Activated CD4-positive, alpha-beta T cell treated with anti-CD3 and anti-CD28 coated beads for 48 hours (primary cell): Measurements from ENCODE around the gene LRG1.

ENCODE experiments used
- DNase-seq: peaks from one replicate; pipeline ENCODE4 v3.0.0-alpha.2; 2020

LRG1 gene

GRCh38 chr19:4524808-4525562 lies 14.9 kb downstream of the LRG1 start:
- DNase-seq, result peak; percentile 85

- peak; percentile 34 for DNase-seq
These were observed 16.3 kb downstream of the LRG1 start for GRCh38 chr19:4523306-4524110.

GRCh38 chr19:4522291-4523002 lies 17.4 kb downstream of the LRG1 start:
- DNase-seq, result no peak

GRCh38 chr19:4521888-4522242 lies 18.0 kb downstream of the LRG1 start:
- no peak for DNase-seq

- no peak for DNase-seq
These were observed 18.5 kb downstream of the LRG1 start for GRCh38 chr19:4521170-4521887.

- no peak for DNase-seq
These were observed 20.1 kb downstream of the LRG1 start for GRCh38 chr19:4519521-4520277.

- no peak for DNase-seq
These were observed 20.7 kb downstream of the LRG1 start for GRCh38 chr19:4519172-4519496.

GRCh38 chr19:4518345-4519171 lies 21.3 kb downstream of the LRG1 start, which contains the start of gene PLIN4:
TSS of gene PLIN4 (minus strand) at chr19:4518486. CDS start at chr19:4518272, 214 bp downstream.
- no peak for DNase-seq

- no peak for DNase-seq
These were observed 22.3 kb downstream of the LRG1 start for GRCh38 chr19:4517451-4518057.

- no peak for DNase-seq
These were observed 22.9 kb downstream of the LRG1 start for GRCh38 chr19:4516939-4517300.

- no peak for DNase-seq
These were observed 23.5 kb downstream of the LRG1 start for GRCh38 chr19:4516199-4516938.

- no peak for DNase-seq
These were observed 24.1 kb downstream of the LRG1 start for GRCh38 chr19:4515732-4516131.

GRCh38 chr19:4513248-4513647 lies 26.6 kb downstream of the LRG1 start:
- DNase-seq, result no peak

- no peak for DNase-seq
These were observed 27.8 kb downstream of the LRG1 start for GRCh38 chr19:4512070-4512469.

- no peak for DNase-seq
These were observed 28.4 kb downstream of the LRG1 start for GRCh38 chr19:4511300-4512054.

- no peak for DNase-seq
These were observed 29.2 kb downstream of the LRG1 start for GRCh38 chr19:4510435-4511255.

GRCh38 chr19:4508698-4509097 lies 31.1 kb downstream of the LRG1 start:
- DNase-seq, result no peak

- no peak for DNase-seq
These were observed 32.0 kb downstream of the LRG1 start for GRCh38 chr19:4507804-4508203.

GRCh38 chr19:4507150-4507452 lies 32.7 kb downstream of the LRG1 start:
- DNase-seq, result no peak
